Lower leg skin (tissue), 3 donors: Measurements from ENCODE around the gene IGFBP6.

Source experiments
- POLR2A ChIP-seq, 2 donors: fragments of 450-650 bp; IDR thresholded peaks; one replicate each; pipeline ENCODE4 v1.6.1; 2016 to 2017; ENCODE audit warnings: antibody characterized with exemption in 2 of 2, mild to moderate bottlenecking in 1 of 2, moderate library complexity in 1 of 2
- TF ChIP-seq, protein P1 (sequence below), 3 donors: fragments of 450-650 bp; IDR thresholded peaks; one replicate each; pipeline ENCODE4 v1.5.1; 2016; ENCODE audit warnings: antibody characterized with exemption in 3 of 3, mild to moderate bottlenecking in 3 of 3, moderate library complexity in 2 of 3

DNA sequence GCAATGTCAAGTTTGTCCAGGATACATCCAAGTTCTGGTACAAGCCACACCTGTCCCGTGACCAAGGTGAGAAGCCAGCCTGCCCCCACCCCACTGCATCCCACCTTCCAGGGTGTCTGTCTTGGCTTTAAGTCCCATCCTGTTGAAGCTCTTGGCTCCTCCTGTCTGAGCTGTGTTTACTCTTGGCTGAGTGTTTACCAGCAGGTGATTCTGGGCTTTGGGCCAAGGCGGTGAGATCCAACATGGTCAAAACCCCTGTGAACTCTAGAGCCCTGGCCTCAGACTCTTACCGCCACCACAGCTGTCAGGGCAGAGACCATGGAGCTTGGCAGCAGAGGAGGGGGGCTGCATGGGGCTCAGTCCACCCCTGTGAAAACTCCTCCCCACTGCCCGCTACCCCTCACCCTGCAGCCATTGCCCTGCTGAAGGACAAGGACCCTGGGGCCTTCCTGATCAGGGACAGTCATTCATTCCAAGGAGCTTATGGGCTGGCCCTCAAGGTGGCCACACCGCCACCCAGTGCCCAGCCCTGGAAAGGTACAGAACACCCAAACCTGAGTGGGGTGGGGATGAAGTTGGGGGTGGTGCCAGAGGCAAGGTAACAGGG is 36.0 kb upstream of the IGFBP6 start:
- TF ChIP-seq, protein P1, sequence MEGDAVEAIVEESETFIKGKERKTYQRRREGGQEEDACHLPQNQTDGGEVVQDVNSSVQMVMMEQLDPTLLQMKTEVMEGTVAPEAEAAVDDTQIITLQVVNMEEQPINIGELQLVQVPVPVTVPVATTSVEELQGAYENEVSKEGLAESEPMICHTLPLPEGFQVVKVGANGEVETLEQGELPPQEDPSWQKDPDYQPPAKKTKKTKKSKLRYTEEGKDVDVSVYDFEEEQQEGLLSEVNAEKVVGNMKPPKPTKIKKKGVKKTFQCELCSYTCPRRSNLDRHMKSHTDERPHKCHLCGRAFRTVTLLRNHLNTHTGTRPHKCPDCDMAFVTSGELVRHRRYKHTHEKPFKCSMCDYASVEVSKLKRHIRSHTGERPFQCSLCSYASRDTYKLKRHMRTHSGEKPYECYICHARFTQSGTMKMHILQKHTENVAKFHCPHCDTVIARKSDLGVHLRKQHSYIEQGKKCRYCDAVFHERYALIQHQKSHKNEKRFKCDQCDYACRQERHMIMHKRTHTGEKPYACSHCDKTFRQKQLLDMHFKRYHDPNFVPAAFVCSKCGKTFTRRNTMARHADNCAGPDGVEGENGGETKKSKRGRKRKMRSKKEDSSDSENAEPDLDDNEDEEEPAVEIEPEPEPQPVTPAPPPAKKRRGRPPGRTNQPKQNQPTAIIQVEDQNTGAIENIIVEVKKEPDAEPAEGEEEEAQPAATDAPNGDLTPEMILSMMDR (IDR thresholded peaks at IDR 0.05): no peak
- TF ChIP-seq POLR2A (IDR thresholded peaks at IDR 0.05): no peak
